C1 segment of cervical spinal cord (tissue), 14 donors: ENCODE measurements around the gene ABLIM1.
A peak's percentile ranks its signal among the peaks of the same experiment; 100 is the strongest.

ENCODE experiments used
- DNase-seq, 14 donors: peaks; one replicate each; lab custom pipeline; 2025; lab: John Stamatoyannopoulos, UW

ABLIM1 gene

DNA sequence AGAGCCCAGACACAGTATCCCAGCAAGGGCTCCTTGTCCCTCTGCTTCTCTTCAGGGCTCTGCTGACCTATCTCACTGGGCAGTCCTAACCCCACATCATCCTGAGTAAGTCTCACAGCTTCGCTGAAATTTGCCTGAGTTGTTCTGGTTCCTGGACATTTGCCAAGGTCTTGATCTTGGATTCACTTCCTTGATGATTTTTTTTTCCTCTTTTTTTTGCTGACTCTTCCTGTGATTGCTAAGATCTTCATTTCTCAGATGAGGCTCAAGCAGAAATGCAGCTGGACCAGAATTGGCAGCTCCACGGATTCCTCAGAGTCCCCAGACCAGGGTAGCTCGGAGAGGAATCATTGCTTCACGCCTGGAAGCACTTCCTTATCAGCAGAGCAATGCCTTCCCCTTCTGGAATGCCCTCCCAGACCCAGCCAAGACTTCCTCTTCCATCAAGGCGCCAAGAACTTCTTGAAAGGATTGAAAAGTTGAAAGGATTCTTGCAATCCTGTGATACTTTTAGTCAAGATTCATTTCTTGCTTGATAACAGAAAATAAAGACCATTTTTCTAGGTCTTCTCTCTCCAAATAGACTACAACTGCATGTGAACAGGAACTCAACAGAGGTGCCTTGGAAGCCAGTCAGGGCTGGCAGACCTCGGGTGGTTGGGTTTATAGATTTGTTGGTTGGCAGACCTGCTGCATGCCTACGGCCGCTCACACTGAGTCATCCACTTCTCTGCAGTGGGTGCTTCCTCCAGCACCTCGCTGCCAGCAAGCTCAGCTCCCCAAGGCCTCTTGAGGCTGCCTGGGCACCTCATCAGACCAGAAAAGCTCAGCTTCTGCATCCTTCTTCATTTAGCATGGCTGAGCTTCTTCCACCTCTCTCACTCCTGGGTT lies 244.9 kb downstream of the ABLIM1 start:
- peak in 1 of 14 donors; percentile 34 for DNase-seq

DNA sequence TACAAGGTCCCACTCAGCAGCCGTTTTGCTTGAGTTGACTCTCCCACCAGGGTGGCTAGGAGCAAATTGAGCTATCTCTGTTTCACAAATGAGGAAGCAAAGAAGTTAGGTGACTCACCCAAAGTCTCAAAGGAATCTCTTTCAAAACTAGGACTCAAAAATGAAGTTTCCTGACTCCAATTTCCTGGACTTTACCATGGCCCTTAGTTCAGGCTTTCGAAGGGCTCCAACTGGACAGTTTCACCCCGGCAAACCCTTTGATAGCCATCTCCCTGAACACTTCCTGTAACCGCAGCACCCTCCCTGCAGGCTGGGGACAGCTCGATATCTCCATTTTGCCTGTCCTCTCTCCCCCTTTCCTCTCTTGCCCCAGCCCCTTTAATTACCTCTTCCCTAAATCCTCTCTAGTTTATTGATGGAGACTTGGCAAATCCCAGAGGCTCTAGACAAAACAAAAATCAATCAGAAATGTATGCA lies 249.1 kb downstream of the ABLIM1 start:
- no peak for DNase-seq

DNA sequence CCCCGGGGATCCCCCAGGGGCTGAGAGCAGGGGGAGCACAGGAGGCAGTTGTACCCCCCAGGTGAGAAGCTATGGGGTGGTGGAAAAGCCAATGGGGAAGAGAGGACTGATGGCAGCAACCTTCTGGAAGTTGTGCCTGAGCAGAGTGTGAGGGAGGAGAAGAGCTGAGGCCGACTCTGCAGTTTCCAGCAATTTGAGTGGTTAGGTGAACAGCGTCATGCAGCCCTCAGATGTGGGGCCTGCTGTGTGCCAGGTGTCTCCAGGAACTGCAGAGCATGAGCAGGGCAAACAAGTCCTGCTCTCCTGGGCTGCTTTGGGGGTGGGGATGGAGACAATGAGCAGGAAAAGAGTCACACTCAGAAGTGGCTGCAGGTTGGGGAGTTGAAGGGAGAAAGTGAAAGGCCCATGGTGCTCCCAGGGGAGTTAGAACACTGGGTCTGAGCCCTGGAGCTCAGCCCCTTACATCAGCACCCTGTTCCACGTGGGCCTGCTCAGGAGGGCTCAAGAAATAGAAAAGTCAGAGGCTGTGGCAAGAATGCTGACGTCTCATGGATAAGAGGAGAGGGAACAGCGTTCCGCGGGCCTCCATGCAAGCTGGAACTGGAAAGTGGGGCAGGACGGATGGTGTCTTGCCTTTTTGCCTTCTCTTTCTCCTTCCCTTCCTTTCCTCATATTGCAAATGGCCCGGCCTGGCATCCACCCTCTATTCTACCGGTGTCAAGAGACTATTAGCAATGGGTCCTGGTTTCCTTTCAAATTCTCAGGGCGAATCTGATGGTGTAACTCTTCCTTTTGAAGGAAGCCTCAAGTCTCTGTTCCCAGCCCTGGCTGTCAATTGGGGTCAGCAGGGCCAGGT lies 249.7 kb downstream of the ABLIM1 start:
- no peak for DNase-seq

DNA sequence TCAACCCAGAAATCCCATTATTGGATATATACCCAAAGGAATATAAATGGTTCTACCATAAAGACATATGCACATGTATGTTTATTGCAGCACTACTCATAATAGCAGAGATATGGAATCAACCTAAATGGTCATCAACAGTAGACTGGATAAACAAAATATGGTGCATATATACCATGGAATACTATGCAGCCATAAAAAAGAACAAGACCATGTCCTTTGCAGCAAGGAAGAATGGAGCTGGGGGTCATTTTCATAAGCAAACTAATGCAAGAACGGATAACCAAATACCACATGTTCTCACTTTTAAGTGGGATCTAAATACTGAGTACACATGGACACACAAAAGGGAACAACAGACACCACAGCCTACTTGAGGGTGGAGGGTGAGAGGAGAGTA lies 251.6 kb downstream of the ABLIM1 start:
- DNase-seq, result no peak

DNA sequence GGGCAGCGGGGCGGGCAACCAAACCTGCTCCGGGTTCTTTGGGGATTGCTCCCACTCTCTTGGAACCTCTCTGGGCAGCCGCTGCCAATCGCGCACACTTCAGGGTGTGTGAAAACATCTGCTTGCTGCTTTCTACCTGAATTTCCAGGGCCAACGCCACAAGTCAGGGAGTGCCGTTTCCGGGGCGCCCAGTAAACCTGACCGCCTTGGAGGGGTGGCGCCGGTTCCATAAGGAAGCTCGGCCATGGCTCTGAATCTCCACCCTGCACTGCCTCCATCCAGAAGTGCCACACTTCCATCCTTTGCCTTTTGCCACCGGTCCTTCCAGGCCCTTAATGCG lies 253.1 kb downstream of the ABLIM1 start:
- DNase-seq, result no peak

DNA sequence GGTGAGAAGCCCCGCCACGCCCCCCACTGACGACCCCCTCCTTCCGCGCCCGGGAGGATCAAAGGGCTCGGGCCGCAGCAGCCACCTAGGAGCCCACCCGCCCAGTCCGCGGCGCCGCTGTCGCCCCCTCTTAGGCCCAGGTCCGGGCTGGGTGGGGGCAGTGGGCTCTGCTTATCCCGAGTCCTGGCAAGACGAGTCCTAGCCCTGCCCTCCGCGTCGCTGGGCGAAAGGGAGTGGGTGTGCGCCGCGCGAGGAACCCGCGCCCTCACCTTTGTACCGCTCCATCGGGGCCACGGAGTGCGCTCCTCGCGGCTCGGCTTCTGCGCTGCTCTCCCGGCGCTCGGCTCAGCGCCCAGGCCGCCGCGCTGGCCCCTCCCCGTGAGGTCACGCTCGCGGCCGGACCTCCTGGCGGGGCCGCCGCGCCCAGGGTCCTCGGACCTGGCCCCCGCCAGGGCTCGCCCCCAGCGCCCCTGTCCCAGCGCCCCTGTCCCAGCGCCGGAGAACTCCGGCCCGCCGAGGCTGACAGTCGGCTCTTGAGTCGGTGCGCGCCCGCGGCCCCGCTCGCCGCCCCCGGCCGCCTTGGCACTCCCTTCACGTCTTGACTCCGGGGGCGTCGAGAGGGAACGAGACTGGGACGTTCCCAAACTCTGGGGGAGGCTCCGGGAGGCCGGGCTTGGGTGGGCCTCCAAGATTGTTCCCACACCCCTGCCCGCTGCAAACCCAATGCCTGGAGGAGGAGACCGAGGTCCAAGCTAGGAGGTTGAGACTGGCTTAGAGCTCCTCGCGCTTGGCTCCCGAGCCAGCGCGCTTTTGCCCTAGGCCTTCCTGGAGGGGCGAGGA lies 253.7 kb downstream of the ABLIM1 start, which contains the start of gene AFAP1L2:
AFAP1L2 (minus strand) TSS at position 332 of the 840 bp plus-strand sequence; CDS start at position 285, 47 bp downstream.
- no peak for DNase-seq

DNA sequence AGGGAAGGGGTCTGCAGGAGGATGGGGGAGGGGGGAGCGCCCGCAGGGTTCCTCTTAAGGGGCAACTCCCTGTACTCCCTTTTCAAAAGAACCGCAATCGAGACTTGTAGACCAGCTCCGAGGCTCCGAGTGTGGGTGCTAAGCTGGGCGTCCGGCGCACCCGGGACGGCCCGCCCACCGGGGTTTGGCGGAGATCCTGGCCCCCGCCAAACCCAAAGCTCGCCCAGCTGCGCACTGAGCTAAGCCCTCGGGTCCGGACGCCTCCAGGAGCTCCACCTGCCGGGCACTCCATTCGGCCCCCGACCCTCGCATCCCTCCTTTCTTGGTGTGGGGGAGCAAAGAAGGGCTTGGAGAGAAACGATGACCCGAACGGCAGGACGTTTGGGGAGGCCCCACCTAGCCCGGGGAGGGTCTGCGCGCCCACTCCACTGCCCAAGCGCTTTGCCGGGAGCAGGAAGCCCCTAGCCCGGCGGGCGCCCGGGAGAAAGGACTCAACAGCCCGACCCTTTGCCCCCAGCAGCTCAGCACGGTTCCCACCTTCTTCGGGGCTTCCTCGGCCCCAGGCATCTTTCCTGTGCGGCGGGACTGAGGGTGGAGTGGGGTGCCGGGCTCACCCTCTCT lies 254.4 kb downstream of the ABLIM1 start:
- peak in 1 of 14 donors; percentile 19 for DNase-seq

DNA sequence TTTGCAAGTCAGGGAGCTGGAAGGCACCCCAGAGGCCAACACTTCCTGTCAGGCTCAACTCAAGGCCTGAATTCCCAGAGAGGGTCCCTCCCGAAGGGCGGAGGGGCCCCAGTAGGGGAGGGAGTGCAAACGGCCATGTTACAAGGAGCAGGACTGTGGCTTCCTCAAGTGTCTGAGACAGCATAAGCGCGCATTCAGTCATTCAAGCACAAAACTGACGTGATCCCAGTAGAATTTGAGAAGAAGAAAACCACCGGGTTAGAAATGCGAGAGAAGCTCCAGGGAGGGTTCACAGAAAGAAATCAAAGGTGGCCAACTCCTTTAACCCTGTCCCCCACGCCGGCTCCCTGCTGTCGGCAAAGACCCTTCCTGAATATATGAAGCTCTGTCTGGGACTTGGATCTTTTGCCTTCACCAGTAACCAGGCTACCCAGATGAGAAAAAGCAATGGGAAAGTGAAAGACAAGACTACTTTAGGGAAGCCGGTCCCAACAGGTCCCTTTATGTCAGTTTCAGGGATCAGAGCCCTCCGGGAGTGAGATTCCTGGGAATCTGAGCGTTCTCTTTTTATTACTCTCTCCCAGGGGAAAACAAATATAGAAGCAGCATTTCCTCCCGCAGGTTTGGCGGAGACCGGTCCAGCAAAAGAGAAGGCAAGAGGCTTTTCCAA lies 255.1 kb downstream of the ABLIM1 start:
- DNase-seq, result no peak

DNA sequence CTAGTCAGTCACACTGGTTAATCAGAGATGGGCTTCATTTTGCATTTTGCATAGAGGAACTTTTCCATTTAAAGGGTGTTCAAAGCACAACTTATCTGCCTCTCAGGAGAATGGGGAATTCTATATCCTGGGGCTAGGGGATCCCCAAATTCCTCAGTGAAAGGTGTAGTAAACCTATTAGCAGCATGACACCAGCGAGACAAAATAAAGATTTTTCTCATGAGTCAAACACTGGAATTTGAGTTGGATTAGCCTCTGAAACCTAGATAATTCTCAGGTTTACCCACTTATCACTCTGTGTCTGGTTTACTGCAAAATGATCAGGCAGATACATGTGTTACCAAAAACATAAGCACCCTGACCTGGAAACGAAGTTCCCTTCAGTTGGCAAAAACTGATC lies 255.8 kb downstream of the ABLIM1 start:
- DNase-seq, result no peak

DNA sequence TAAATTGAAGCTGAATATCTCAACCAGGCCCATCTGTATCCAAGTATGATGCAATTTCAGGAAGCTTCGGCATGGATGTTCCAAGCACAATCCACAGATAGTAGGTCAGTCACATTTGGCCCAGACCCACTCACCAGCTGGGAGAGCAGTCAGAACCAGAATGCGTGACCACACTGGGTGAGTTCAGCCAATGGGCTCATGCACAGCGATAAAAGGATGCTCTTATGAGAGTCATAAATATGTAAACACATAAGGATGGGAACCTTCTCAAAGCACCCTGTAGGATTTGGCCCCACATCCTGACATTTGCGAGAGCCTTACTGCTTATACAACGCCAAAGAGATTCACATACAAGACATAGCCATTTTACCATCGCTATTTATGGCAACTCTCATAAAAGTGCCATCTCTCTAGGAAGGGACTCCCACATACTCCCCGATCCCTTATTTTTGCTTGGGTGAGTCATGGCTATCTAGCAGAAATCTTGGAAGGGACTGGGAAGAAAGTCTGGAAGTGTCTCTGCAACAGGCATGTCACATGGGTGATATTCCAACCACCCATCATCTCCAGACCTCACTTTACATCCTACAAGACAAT lies 256.8 kb downstream of the ABLIM1 start:
- peak in 3 of 14 donors; percentile 20 to 96 (median 52) for DNase-seq

DNA sequence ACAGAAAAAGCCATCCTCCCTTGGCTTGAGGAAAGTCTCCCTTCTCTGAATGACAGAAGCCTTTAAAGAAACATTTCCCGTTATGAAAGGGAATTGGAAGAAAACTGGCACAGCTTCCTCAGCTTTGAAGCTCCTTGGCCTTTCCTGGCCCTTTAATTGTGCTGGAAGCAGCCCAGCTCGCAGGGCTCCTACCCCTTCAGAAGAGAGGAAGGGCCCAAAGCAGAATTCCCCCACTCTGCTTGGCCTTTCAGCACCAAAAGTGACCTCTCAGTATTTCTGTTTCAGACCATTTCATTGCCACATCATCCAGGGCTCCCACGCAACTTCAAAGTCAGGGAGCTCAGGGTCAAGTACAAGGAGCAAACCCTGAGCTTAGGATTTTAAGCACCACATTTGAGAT lies 258.0 kb downstream of the ABLIM1 start:
- DNase-seq, result no peak

DNA sequence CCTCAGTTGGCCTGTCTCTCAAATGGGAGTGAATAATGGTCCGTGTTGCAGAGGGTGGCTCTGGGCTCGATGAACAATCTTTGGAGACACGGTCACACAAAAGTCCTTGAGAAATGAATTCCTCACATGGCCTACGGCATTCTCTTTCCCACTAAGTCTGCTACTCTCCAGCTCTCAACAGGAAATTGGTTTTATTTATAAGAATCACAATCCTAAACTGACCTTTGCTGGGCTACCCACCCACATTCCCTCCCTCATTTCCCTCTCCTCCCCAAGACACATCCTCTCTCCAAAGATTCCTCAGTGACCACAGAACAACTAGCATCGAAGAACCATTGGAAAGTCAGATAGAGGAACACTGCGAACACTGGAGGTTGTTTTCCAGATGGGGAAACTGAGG lies 258.5 kb downstream of the ABLIM1 start:
- DNase-seq, result no peak

DNA sequence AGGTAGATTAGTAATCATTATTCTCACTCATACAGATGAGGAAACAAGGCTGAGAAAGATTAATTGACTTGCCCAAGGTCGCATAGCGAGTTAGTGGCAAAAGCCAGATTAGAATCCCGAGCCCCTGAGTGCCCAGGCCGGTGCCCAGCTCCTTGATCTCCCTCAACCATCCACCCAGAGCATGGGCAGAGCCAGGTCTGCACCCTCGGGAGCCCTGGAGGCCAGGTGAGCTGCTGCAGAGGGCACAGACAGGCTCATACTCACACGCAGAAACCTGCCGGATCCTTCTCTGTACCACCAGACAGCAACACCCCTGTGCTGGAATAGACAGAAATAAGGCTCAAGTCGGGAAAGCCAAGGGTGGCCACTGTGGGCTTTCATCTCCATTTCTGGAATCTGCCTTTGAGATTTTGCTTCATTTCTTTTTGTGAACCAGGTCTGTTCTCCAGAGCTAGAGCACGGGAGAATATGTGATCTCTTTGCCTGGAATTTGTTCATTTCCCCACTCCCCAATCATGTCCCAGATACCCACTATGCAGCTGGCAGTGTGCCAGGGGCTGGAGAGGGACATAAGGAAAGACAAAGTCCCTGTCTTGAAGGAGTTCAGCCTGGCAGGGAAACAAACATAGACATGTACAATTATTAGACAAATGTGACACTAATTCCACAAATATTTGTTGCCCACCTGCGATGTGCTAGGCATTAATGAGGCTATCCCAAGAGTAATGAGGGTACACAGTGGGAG lies 259.3 kb downstream of the ABLIM1 start:
- DNase-seq, result no peak

DNA sequence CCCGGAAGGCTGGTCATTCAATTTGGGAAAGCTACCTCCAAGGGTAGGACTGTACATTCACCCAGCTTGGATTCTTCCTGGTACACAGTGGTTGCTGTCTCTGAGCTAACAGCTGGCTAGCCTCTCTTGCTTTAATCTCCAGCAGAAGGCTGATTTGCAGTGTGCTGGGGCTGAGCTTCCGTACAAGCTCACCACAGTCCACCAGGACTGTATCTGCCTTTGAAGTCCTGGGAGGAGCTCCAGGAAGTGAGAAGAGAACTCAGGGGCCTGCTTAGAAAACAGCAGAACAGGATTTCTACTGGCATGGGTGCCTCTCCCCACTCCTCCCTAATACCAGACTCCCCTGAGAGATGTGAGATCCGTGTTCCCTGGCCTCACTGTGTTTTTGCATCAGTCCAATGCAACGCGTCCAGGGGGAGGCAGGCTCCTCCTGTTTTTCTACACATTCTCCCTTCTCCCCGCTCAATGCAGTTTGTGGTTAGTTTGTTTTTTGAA lies 260.4 kb downstream of the ABLIM1 start:
- no peak for DNase-seq

DNA sequence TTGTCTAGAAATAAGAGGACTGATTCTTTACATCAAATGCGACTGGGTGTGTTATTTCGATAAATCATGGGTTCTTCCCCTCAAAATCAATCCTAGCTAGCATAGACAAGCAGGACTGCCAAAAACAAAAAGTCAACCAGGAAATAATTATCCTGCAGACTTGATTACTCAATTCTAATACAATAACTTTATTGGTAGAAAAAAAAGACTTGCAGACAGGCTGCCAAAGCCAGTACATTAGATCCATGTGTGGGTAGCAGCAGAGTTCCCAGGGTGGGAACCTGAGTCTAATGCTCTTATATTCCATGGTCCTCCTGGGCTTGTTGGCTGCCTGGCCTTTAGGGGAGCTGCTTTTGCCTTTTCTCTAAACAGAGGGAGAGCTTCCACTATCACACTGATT lies 261.6 kb downstream of the ABLIM1 start:
- no peak for DNase-seq

DNA sequence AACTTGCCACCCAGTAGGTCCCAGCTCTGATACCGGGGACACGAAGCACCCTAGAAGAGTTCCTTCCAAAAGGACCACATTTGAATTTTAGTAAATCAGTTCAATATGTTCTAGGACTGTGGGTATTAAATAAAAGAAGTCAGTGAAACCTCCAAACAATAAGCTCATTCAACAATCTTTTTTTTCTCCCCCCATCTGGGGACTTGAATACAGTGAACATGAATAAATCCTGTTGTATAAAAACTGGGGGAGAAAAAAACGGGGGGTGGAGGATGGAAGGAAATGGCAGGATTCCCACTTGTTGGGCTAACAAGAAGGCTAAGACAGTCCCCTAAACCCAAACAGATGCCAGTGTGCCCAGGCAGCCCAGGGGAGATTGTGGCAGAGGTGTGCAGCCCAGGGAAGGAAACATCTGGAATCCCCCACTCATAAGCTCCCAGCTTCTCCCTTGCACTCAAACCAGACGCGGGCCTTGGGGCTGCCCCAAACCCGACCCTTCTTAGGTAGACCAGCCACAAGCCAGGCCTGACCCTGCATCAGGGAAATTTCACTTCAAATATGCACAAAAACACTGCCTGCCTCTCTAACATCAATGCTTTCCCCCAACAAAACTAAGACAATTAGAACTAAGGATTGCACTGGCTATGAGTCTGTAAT lies 262.6 kb downstream of the ABLIM1 start:
- DNase-seq, result no peak

DNA sequence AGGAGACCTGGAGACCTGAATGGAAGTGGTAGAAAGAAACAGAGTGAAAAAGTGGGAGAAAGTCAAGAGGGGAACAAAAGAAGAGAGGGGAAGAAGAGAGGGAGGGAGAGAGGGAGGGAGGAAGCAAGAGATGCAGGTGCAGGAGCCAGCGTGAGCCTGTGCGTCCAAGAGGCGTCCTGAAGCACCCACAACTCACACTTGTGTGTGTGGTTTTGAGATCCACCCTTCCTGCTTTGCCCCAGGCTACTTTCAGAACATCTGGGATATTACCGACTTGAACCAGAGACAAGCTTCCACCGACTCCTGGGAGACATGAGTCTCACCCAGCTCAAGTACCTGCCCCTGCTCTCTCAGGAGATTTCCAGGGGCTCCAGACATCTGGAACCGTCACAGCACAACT lies 263.5 kb downstream of the ABLIM1 start:
- DNase-seq, result no peak

DNA sequence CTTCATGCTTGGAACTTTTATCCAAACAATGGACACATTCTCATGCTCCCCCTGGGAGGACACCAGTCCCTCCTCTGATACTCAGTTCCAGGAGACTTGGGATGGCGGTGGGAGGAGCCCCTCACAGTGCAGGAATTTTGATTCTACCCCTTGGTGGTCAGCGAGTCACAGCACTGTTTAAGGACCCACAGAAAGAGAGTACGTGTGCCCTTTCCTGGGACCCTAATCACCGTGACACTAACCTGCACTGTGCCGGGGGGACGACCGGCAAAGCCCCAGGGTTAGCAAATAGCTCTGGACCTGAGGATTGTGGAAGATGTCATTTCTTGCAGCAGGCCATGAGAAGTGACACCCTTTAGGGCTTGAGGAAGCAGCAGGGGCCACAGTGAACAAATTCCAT lies 264.2 kb downstream of the ABLIM1 start:
- DNase-seq, result no peak

DNA sequence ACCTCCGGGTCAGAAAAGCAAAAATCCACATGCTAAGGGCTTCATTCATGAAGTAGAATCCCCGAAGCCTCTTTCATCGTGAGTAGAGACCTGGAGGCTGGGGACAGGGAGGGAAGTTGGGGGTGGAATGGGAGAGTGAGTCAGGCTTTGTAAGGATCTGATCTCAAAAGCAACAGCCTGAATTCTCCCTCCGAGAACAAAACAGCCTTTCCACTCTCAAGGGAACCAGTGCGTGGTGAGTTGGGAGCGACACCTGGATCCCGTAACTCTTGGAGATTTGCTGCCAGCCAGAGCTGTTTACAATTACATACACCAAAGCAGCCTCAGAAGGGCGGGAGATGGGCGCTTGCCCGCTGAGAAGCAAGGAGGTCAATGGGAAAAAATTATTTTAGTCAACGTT lies 264.6 kb downstream of the ABLIM1 start:
- no peak for DNase-seq
